ENCODE results near the gene CASZ1.

DNA sequence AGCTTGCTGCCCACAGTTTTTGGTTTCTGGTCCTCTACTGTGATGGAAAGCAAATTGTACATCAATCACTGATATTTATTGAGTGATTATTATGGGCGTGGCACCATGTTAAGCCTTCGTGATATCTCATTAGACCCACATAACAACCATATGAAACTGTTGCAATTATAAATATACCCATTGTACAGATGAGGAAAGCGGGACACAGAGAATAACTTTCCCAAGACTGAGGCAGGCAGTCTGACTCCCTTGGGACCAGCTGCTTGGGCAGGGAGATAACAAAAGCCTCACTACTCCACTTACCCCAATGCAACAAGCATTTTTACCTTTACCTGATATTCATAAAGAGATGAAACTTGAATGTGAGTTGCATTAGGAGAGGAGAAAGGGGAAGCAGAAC, 4.3 kb upstream of the CASZ1 start:
- no peak for TF ChIP-seq POLR2A (IDR thresholded peaks at IDR 0.05)
- TF ChIP-seq, protein P1, sequence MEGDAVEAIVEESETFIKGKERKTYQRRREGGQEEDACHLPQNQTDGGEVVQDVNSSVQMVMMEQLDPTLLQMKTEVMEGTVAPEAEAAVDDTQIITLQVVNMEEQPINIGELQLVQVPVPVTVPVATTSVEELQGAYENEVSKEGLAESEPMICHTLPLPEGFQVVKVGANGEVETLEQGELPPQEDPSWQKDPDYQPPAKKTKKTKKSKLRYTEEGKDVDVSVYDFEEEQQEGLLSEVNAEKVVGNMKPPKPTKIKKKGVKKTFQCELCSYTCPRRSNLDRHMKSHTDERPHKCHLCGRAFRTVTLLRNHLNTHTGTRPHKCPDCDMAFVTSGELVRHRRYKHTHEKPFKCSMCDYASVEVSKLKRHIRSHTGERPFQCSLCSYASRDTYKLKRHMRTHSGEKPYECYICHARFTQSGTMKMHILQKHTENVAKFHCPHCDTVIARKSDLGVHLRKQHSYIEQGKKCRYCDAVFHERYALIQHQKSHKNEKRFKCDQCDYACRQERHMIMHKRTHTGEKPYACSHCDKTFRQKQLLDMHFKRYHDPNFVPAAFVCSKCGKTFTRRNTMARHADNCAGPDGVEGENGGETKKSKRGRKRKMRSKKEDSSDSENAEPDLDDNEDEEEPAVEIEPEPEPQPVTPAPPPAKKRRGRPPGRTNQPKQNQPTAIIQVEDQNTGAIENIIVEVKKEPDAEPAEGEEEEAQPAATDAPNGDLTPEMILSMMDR (IDR thresholded peaks at IDR 0.05), result no peak

Data from thyroid gland (tissue), 4 donors.